ENCODE measurements around the gene PHC2.
A peak's percentile ranks its signal among the peaks of the same experiment; 100 is the strongest.

PHC2 gene

GRCh38 chr1:33289858-33290154 is 141.1 kb downstream of the PHC2 start:
- no peak overlapping the region for H3K4me3 ChIP-seq
- no peak overlapping the region for H3K27ac ChIP-seq

- H3K27ac ChIP-seq: peak overlapping the region in 1 of 21 experiments; percentile 3
These were observed 141.7 kb downstream of the PHC2 start for GRCh38 chr1:33288976-33289857.

GRCh38 chr1:33287317-33287716 is 143.6 kb downstream of the PHC2 start:
- H3K27ac ChIP-seq: peak overlapping the region in 4 of 21 experiments; percentile 8 to 45 (median 25)
- H3K4me3 ChIP-seq: no peak overlapping the region

More at GRCh38 chr1:33288976-33289857, 141.7 kb downstream of the PHC2 start:
- no peak overlapping the region for H3K4me3 ChIP-seq

GRCh38 chr1:33286451-33287185 is 144.3 kb downstream of the PHC2 start:
- Histone ChIP-seq H3K4me3 (no peak overlapping the region), H3K27ac (peak overlapping the region in 7 of 21 experiments; percentile 12 to 60 (median 38))

GRCh38 chr1:33284049-33284448 is 146.8 kb downstream of the PHC2 start:
- no peak overlapping the region for H3K27ac ChIP-seq
- no peak overlapping the region for H3K4me3 ChIP-seq

- H3K27ac ChIP-seq: no peak overlapping the region
- H3K4me3 ChIP-seq: no peak overlapping the region
These were observed 148.1 kb downstream of the PHC2 start for GRCh38 chr1:33282791-33283190.

- Histone ChIP-seq H3K27ac (no peak overlapping the region), H3K4me3 (no peak overlapping the region)
These were observed 149.2 kb downstream of the PHC2 start for GRCh38 chr1:33281554-33282303.

GRCh38 chr1:33280091-33280661 is 150.7 kb downstream of the PHC2 start:
- Histone ChIP-seq H3K27ac (no peak overlapping the region), H3K4me3 (no peak overlapping the region)

- Histone ChIP-seq H3K4me3 (no peak overlapping the region), H3K27ac (peak overlapping the region in 1 of 21 experiments; percentile 18)
These were observed 153.3 kb downstream of the PHC2 start for GRCh38 chr1:33277488-33278084.

- Histone ChIP-seq H3K4me3 (no peak overlapping the region), H3K27ac (no peak overlapping the region)
These were observed 154.2 kb downstream of the PHC2 start for GRCh38 chr1:33276573-33277298.

GRCh38 chr1:33275706-33276572 is 155.0 kb downstream of the PHC2 start:
- H3K27ac ChIP-seq: peak overlapping the region in 1 of 21 experiments; percentile 14
- no peak overlapping the region for H3K4me3 ChIP-seq

GRCh38 chr1:33275195-33275594 is 155.7 kb downstream of the PHC2 start:
- Histone ChIP-seq H3K4me3 (no peak overlapping the region), H3K27ac (no peak overlapping the region)

- peak overlapping the region in 1 of 21 experiments; percentile 3 for H3K27ac ChIP-seq
- no peak overlapping the region for H3K4me3 ChIP-seq
These were observed 156.4 kb downstream of the PHC2 start for GRCh38 chr1:33274446-33274845.

GRCh38 chr1:33273961-33274371 is 156.9 kb downstream of the PHC2 start:
- Histone ChIP-seq H3K4me3 (no peak overlapping the region), H3K27ac (peak overlapping the region in 1 of 21 experiments; percentile 3)

Measured in skin epidermis (tissue), 12 donors.